H1 (cell line): ENCODE results near the gene SPEN. TPM values are rescaled to one million over a fixed set of nuclear protein-coding genes. Genes with fewer than 3 reads are reported as not detected.

ENCODE experiments used
- CTCF ChIA-PET: fragments of 300-600 bp; sonication (Branson Sonifier 250); formaldehyde crosslinking; loops from one replicate; lab custom pipeline; 2021; ENCODE audit not compliant: partially characterized antibody; lab: Charles Lee
- POLR2A ChIA-PET: fragments of 300-600 bp; sonication (Branson Sonifier 250); formaldehyde crosslinking; loops from one replicate; lab custom pipeline; 2021; ENCODE audit warnings: inconsistent platforms; ENCODE audit not compliant: partially characterized antibody; lab: Charles Lee
- DNase-seq, 2 experiments: peaks; one replicate each; pipeline versions ENCODE4 v3.0.0 to v3.0.0-alpha.2; 2010 to 2022; ENCODE audit warnings: low spot score in 2 of 2, low read depth in 1 of 2, mixed read lengths in 1 of 2
- FAIRE-seq: peaks from 2 replicates; lab custom pipeline; 2011; peaks lifted over from hg19 to GRCh38; lab: Jason Lieb, UNC
- H2AFZ ChIP-seq: 2 replicates; pipeline ENCODE4 v1.8.1; 2012; ENCODE audit warnings: low read length, inconsistent platforms
- H2AK5ac ChIP-seq: 2 replicates; pipeline ENCODE4 v1.6.1; 2013; ENCODE audit warnings: low read depth, low read length
- H2BK120ac ChIP-seq: replicated peaks from 2 replicates; pipeline ENCODE3; 2013; ENCODE audit warnings: low read depth, low read length, inconsistent platforms
- H2BK12ac ChIP-seq: 2 replicates; pipeline ENCODE4 v1.6.1; 2013; ENCODE audit warnings: low read depth, low read length
- H2BK15ac ChIP-seq: 2 replicates; pipeline ENCODE4 v1.6.1; 2013; ENCODE audit warnings: low read length
- H2BK20ac ChIP-seq: 2 replicates; pipeline ENCODE4 v1.6.1; 2013; ENCODE audit warnings: low read length
- H2BK5ac ChIP-seq: 2 replicates; pipeline ENCODE4 v1.6.1; 2013; ENCODE audit warnings: low read depth, low read length
- H3K14ac ChIP-seq: 2 replicates; pipeline ENCODE4 v1.6.1; 2013; ENCODE audit warnings: inconsistent platforms; ENCODE audit not compliant: insufficient read length
- H3K18ac ChIP-seq: 2 replicates; pipeline ENCODE4 v1.6.1; 2013; ENCODE audit warnings: low read length; ENCODE audit errors: extremely low read depth
- H3K23ac ChIP-seq: 2 replicates; pipeline ENCODE4 v1.6.1; 2013; ENCODE audit warnings: inconsistent platforms; ENCODE audit not compliant: insufficient read length
- H3K23me2 ChIP-seq: 2 replicates; pipeline ENCODE4 v1.6.1; 2013; ENCODE audit warnings: low read depth, low read length
- H3K27ac ChIP-seq: 2 replicates; pipeline ENCODE4 v1.6.1; 2011; ENCODE audit warnings: low read depth, low read length, inconsistent platforms
- H3K27me3 ChIP-seq, 4 experiments: replicated peaks in 1 of 4; 1 replicate in 1 of 4; 2 replicates in 3 of 4; pipeline versions ENCODE4 v1.6.1 to v1.8.1; 2011 to 2013; ENCODE audit warnings: low read length in 3 of 4, mild to moderate bottlenecking in 3 of 4, inconsistent platforms in 2 of 4, mixed read lengths in 2 of 4, moderate library complexity in 1 of 4; ENCODE audit not compliant: control insufficient read depth in 3 of 4, insufficient read depth in 3 of 4; ENCODE audit errors: extremely low read depth in 1 of 4
- H3K36me3 ChIP-seq, 4 experiments: 2 replicates each; pipeline versions ENCODE4 v1.6.1 to v1.8.1; 2011 to 2013; ENCODE audit warnings: mild to moderate bottlenecking in 4 of 4, low read length in 3 of 4, moderate library complexity in 2 of 4, control low read depth in 1 of 4, inconsistent platforms in 1 of 4; ENCODE audit not compliant: insufficient read depth in 4 of 4, control insufficient read depth in 2 of 4
- H3K4ac ChIP-seq: replicated peaks from 2 replicates; pipeline ENCODE3; 2013; ENCODE audit warnings: low read length, low read depth, mixed read lengths, inconsistent platforms; ENCODE audit not compliant: insufficient read length
- H3K4me1 ChIP-seq, 4 experiments: replicated peaks in 1 of 4; 1 replicate in 1 of 4; 2 replicates in 3 of 4; pipeline versions ENCODE4 v1.6.1 to v1.8.1; 2011 to 2013; ENCODE audit warnings: low read length in 3 of 4, inconsistent platforms in 2 of 4, mixed read lengths in 1 of 4; ENCODE audit not compliant: insufficient read depth in 4 of 4, control insufficient read depth in 3 of 4
- H3K4me2 ChIP-seq, 2 experiments: 2 replicates each; pipeline versions ENCODE4 v1.6.1 to v1.8.1; 2011 to 2013; ENCODE audit warnings: low read depth in 2 of 2, low read length in 2 of 2, control low read depth in 1 of 2, inconsistent platforms in 1 of 2, mild to moderate bottlenecking in 1 of 2; ENCODE audit not compliant: insufficient read depth in 1 of 2
- H3K4me3 ChIP-seq, 4 experiments: fragments of 200-600, 300-600 bp in 1 of 4; sonication (generic), shearing (Covaris generic), sonication (Bioruptor Twin) in 1 of 4; 2 replicates each; pipeline versions ENCODE4 v1.5.1 to v1.8.1; 2011 to 2016; ENCODE audit warnings: low read length in 4 of 4, low read depth in 3 of 4, control low read depth in 2 of 4, inconsistent platforms in 2 of 4, mild to moderate bottlenecking in 2 of 4, mixed read lengths in 1 of 4, moderate library complexity in 1 of 4; ENCODE audit not compliant: insufficient read depth in 2 of 4; ENCODE audit errors: extremely low read depth in 1 of 4
- H3K56ac ChIP-seq: replicated peaks from 2 replicates; pipeline ENCODE3; 2013; ENCODE audit warnings: low read depth, mild to moderate bottlenecking, mixed read lengths, low read length, inconsistent platforms; ENCODE audit not compliant: insufficient read length
- H3K79me1 ChIP-seq: 2 replicates; pipeline ENCODE4 v1.6.1; 2013; ENCODE audit warnings: low read depth, low read length, control low read depth
- H3K79me2 ChIP-seq, 2 experiments: 2 replicates each; pipeline versions ENCODE4 v1.6.1 to v1.8.1; 2012 to 2013; ENCODE audit warnings: low read length in 2 of 2, mild to moderate bottlenecking in 2 of 2, inconsistent platforms in 1 of 2; ENCODE audit not compliant: insufficient read depth in 2 of 2, control insufficient read depth in 1 of 2
- H3K9ac ChIP-seq, 4 experiments: replicated peaks in 1 of 4; 1 replicate in 1 of 4; 2 replicates in 3 of 4; pipeline versions ENCODE4 v1.6.1 to v1.8.1; 2011 to 2013; ENCODE audit warnings: low read depth in 3 of 4, low read length in 3 of 4, control low read depth in 2 of 4, mild to moderate bottlenecking in 2 of 4, moderate library complexity in 2 of 4, inconsistent platforms in 1 of 4; ENCODE audit errors: extremely low read depth in 1 of 4
- H3K9me3 ChIP-seq, 2 experiments: 2 replicates each; pipeline versions ENCODE4 v1.6.1 to v1.8.1; 2012 to 2013; ENCODE audit warnings: mild to moderate bottlenecking in 2 of 2, moderate library complexity in 2 of 2, control low read depth in 1 of 2, inconsistent platforms in 1 of 2, low read depth in 1 of 2, low read length in 1 of 2, mixed read lengths in 1 of 2; ENCODE audit not compliant: insufficient read depth in 2 of 2
- H4K20me1 ChIP-seq, 2 experiments: replicated peaks in 1 of 2; 2 replicates each; pipeline versions ENCODE3 to v1.8.1; 2011 to 2013; ENCODE audit warnings: inconsistent platforms in 2 of 2, low read length in 2 of 2, mild to moderate bottlenecking in 1 of 2; ENCODE audit not compliant: insufficient read depth in 2 of 2, control insufficient read depth in 1 of 2
- H4K5ac ChIP-seq: 2 replicates; pipeline ENCODE4 v1.6.1; 2013; ENCODE audit warnings: low read length, low read depth, mixed read lengths, inconsistent platforms; ENCODE audit not compliant: insufficient read length
- H4K8ac ChIP-seq: 2 replicates; pipeline ENCODE4 v1.8.0; 2013; ENCODE audit warnings: mild to moderate bottlenecking, moderate library complexity, low read length, inconsistent platforms; ENCODE audit not compliant: insufficient read depth; ENCODE audit errors: extremely low read depth
- H4K91ac ChIP-seq: replicated peaks from 2 replicates; pipeline ENCODE3; 2013; ENCODE audit warnings: low read length, mixed read lengths, inconsistent platforms; ENCODE audit not compliant: insufficient read length
- BCL11A ChIP-seq, 2 experiments: IDR thresholded peaks; one replicate each; pipeline ENCODE4 v1.6.1; 2011; ENCODE audit warnings: low read depth in 2 of 2, low read length in 2 of 2, mild to moderate bottlenecking in 2 of 2
- BRCA1 ChIP-seq: IDR thresholded peaks from 2 replicates; pipeline ENCODE4 v1.6.1; 2012; ENCODE audit warnings: low read depth, low read length, improper control_type of control experiment
- CBX5 ChIP-seq: fragments of 300-800, 300-1000 bp; sonication (generic); IDR thresholded peaks from 2 replicates; pipeline ENCODE4 v1.7.1; 2016; ENCODE audit warnings: antibody characterized with exemption, low read length, low read depth
- CHD1 ChIP-seq: IDR thresholded peaks from 2 replicates; pipeline ENCODE4 v1.6.1; 2012; ENCODE audit warnings: low read depth, low read length, improper control_type of control experiment
- EZH2 ChIP-seq: fragments of 200-600 bp; sonication (generic); IDR thresholded peaks from 2 replicates; pipeline ENCODE4 v1.7.1; 2012; ENCODE audit warnings: low read depth, mild to moderate bottlenecking, moderate library complexity, low read length, inconsistent platforms; ENCODE audit not compliant: severe bottlenecking
- JUN ChIP-seq: IDR thresholded peaks from 2 replicates; pipeline ENCODE4 v1.6.1; 2011; ENCODE audit warnings: low read depth, mild to moderate bottlenecking, improper control_type of control experiment, low read length
- RAD21 ChIP-seq, 2 experiments: IDR thresholded peaks in 1 of 2; conservative IDR thresholded peaks in 1 of 2; 2 replicates each; pipeline ENCODE4 v1.6.1; 2011; ENCODE audit warnings: low read depth in 2 of 2, low read length in 2 of 2, improper control_type of control experiment in 1 of 2, inconsistent platforms in 1 of 2, mild to moderate bottlenecking in 1 of 2, moderate library complexity in 1 of 2
- RBBP5 ChIP-seq: IDR thresholded peaks from 2 replicates; pipeline ENCODE4 v1.7.1; 2012; ENCODE audit warnings: low read depth, mild to moderate bottlenecking, inconsistent platforms, low read length, moderate library complexity, borderline replicate concordance
- RNF2 ChIP-seq: fragments of 200-900, 300-1000 bp; sonication (generic); IDR thresholded peaks from 2 replicates; pipeline ENCODE4 v1.7.1; 2016; ENCODE audit warnings: borderline replicate concordance, low read depth, mild to moderate bottlenecking, antibody characterized with exemption, low read length; ENCODE audit not compliant: poor library complexity, severe bottlenecking; ENCODE audit errors: missing control alignments
- SAP30 ChIP-seq: fragments of 300-600 bp; sonication (generic); IDR thresholded peaks from 2 replicates; pipeline ENCODE4 v1.7.1; 2012; ENCODE audit warnings: low read length, moderate library complexity, mild to moderate bottlenecking, inconsistent platforms; ENCODE audit not compliant: insufficient read depth, insufficient replicate concordance
- SIN3A ChIP-seq, 2 experiments: IDR thresholded peaks in 1 of 2; conservative IDR thresholded peaks in 1 of 2; 2 replicates each; pipeline ENCODE4 v1.6.1; 2011 to 2012; ENCODE audit warnings: low read length in 2 of 2, improper control_type of control experiment in 1 of 2, low read depth in 1 of 2, mild to moderate bottlenecking in 1 of 2
- WGBS, 2 experiments: shearing (Covaris generic) in 1 of 2; methylation state at CpG; one replicate each; pipeline versions ENCODE4 v1.1.6 to v1.1.7; 2013 to 2015; ENCODE audit warnings: low lambda C conversion rate in 2 of 2, mixed read lengths in 2 of 2, inconsistent platforms in 1 of 2, low coverage in 1 of 2, missing lambda C conversion rate in 1 of 2; ENCODE audit not compliant: insufficient replicate concordance in 2 of 2, insufficient coverage in 1 of 2, insufficient read length in 1 of 2; ENCODE audit errors: extremely low coverage in 1 of 2, missing lambda C conversion rate in 1 of 2; 5-methylcytosine and 5-hydroxymethylcytosine counted together
- polyA plus RNA-seq, 7 experiments: library from polyadenylated mRNA; depleted of rRNA in 3 of 7; stranded (reverse) in 5 of 7; unstranded in 2 of 7; fragments of >200 nt in 5 of 7; fragments of 200-250 nt in 2 of 7; gene quantifications; 1 replicate in 5 of 7; 2 replicates in 1 of 7; 4 replicates in 1 of 7; pipeline versions ENCODE4 v1.2.1 to v1.2.3, GENCODE V29; 2011 to 2013; ENCODE audit warnings: missing spikeins in 2 of 7, mixed read lengths in 2 of 7
- total RNA-seq: library from RNA; stranded (reverse); fragmentation: NEBNext Ultra II Directional; extraction: Animal tissue kit (Norgen Biotek cat#: 25700); gene quantifications from 2 replicates; pipeline ENCODE4 v1.2.1, GENCODE V29; 2021
- TF ChIP-seq, protein P1 (sequence below): IDR thresholded peaks from 2 replicates; pipeline ENCODE4 v1.6.1; 2012; ENCODE audit warnings: inconsistent platforms

The SPEN gene
- total and polyA plus RNA-seq, 2 of the 8 experiments (the other 6 are each of a cell fraction or from before 2014, with no cell fraction given), result 12.5 to 52.1 TPM

DNA sequence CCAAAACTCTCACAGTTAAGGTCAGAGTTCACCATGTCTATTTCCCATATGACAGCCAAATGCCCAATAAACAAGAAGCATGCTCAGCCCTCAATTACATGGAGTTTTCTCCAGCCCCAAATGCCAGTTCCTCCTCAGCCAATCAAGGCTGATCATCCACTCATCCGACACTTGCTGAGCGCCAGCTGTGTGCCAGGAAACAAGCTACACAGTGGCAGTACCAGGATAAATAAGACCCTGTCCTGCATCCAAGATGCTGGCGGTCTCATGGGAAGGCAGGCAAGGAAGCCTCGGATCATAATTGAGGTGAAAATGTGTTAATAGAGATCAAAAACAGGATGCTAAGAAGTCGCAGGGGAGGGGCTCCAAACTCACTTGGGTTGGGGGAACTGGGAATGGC, 120.7 kb downstream of the SPEN start:
- H3K79me2 ChIP-seq, result peaks cover 0 to 5% of the 10 kb centered on the region in 2 experiments; a peak in 2 of 4 replicates
- no peak for FAIRE-seq
- TF ChIP-seq, protein P1, sequence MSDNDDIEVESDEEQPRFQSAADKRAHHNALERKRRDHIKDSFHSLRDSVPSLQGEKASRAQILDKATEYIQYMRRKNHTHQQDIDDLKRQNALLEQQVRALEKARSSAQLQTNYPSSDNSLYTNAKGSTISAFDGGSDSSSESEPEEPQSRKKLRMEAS, result no peak
- TF ChIP-seq RBBP5 (no peak), SIN3A (conservative IDR thresholded peaks at IDR 0.05 in 1 of 2, IDR thresholded peaks at IDR 0.05 in 1 of 2; ENCODE audit: low read depth in 1 of 2, low read length in 2 of 2) (no peak), BRCA1 (no peak), CBX5 (no peak), SAP30 (no peak), BCL11A (IDR thresholded peaks at IDR 0.05; ENCODE audit: low read depth in 2 of 2, low read length in 2 of 2) (no peak), JUN (no peak), EZH2 (no peak), CHD1 (no peak), RAD21 (IDR thresholded peaks at IDR 0.05 in 1 of 2, conservative IDR thresholded peaks at IDR 0.05 in 1 of 2; ENCODE audit: low read depth in 2 of 2, low read length in 2 of 2) (no peak), RNF2 (no peak)

More for the DNA sequence above, 120.7 kb downstream of the SPEN start:
- no peak overlapping the region for H3K4me3 ChIP-seq
- no peaks in the 10 kb centered on the region for H3K4me1 ChIP-seq
- no peak overlapping the region for H4K5ac ChIP-seq
- H3K9me3 ChIP-seq, result peaks cover 12 to 13% of the 10 kb centered on the region in 2 experiments
- no peak overlapping the region for H3K27ac ChIP-seq
- H2BK15ac ChIP-seq, result no peak overlapping the region
- no peak overlapping the region for H3K9ac ChIP-seq
- DNase-seq, result no peak
- H3K79me1 ChIP-seq, result peaks cover 4% of the 10 kb centered on the region
- ChIA-PET CTCF (interaction anchor here (1.3 to 3.2 kb wide), 2 partner anchors 11 to 36 kb away, joined by 3 to 15 read pairs; no protein-coding TSS in a partner anchor), POLR2A (no interaction called here)
- H3K56ac ChIP-seq, result no peak overlapping the region
- H3K18ac ChIP-seq, result no peak overlapping the region
- WGBS, 2 experiments, result 97% methylated on average over 5 of the region's 5 CpGs; no CpG with 5 or more reads in 1 of the 2 experiments
- H3K27me3 ChIP-seq, result no peaks in the 10 kb centered on the region
- no peaks in the 10 kb centered on the region for H3K23me2 ChIP-seq
- no peak overlapping the region for H4K8ac ChIP-seq
- no peak overlapping the region for H2AFZ ChIP-seq
- H2BK5ac ChIP-seq, result no peak overlapping the region
- H3K23ac ChIP-seq, result no peak overlapping the region
- no peak overlapping the region for H3K14ac ChIP-seq
- no peak overlapping the region for H2AK5ac ChIP-seq
- no peak overlapping the region for H2BK20ac ChIP-seq
- no peak overlapping the region for H2BK120ac ChIP-seq
- no peak overlapping the region for H4K91ac ChIP-seq
- peaks cover 0 to 16% (median 8%) of the 10 kb centered on the region in 4 experiments; a peak in 6 of 8 replicates for H3K36me3 ChIP-seq
- H4K20me1 ChIP-seq, result peaks cover 0 to 2% of the 10 kb centered on the region in 2 experiments
- H3K4ac ChIP-seq, result no peak overlapping the region
- no peak overlapping the region for H2BK12ac ChIP-seq
- no peak overlapping the region for H3K4me2 ChIP-seq
